BJ (cell line): ENCODE data around the gene WDFY1. TPM values are rescaled to one million over a fixed set of nuclear protein-coding genes. Genes with fewer than 3 reads are reported as not detected.

Source experiments
- CTCF ChIA-PET: fragments of 350-600 bp; formaldehyde crosslinking; extraction: SDS; loops from one replicate; lab custom pipeline; 2021; ENCODE audit warnings: antibody characterized with exemption, inconsistent platforms; lab: Yijun Ruan, JAX
- POLR2A ChIA-PET: fragments of 300-600 bp; sonication (Branson Sonifier 250); formaldehyde crosslinking; extraction: SDS; loops from one replicate; lab custom pipeline; 2021; ENCODE audit warnings: antibody characterized with exemption; lab: Charles Lee
- DNase-seq: peaks from one replicate; pipeline ENCODE4 v3.0.0-alpha.2; 2011; ENCODE audit warnings: low read depth
- H3K27me3 ChIP-seq: 2 replicates; pipeline ENCODE4 v1.6.0; 2011; ENCODE audit warnings: low read length; ENCODE audit not compliant: control insufficient read depth, insufficient read depth
- H3K36me3 ChIP-seq: 2 replicates; pipeline ENCODE4 v1.5.1; 2011; ENCODE audit warnings: low read length; ENCODE audit not compliant: control insufficient read depth, insufficient read depth
- H3K4me3 ChIP-seq: 2 replicates; pipeline ENCODE4 v1.5.1; 2011; ENCODE audit warnings: low read depth, mild to moderate bottlenecking, control low read depth, low read length
- CTCF ChIP-seq: IDR thresholded peaks from 2 replicates; pipeline ENCODE4 v1.5.1; 2011; ENCODE audit warnings: low read depth, mild to moderate bottlenecking, control low read depth, inconsistent platforms, low read length, moderate library complexity; ENCODE audit not compliant: insufficient read depth
- polyA plus RNA-seq: library from polyadenylated mRNA; depleted of rRNA; stranded (reverse); fragments of >200 nt; gene quantifications from 2 replicates; pipeline ENCODE4 v1.2.3, GENCODE V29; 2011

WDFY1 gene
- polyA plus RNA-seq, 1 experiment: 90.6 TPM

- Histone ChIP-seq H3K27me3 (no peaks in the 10 kb centered on the region), H3K4me3 (no peak overlapping the region), H3K36me3 (no peaks in the 10 kb centered on the region)
- CTCF ChIA-PET: no interaction called here
- DNase-seq: no peak
- POLR2A ChIA-PET: no interaction called here
- TF ChIP-seq CTCF: no peak
Measured at GRCh38 chr2:223930103-223930976, 14.8 kb downstream of the WDFY1 start.

GRCh38 chr2:223929571-223930102 is 15.5 kb downstream of the WDFY1 start:
- ChIA-PET CTCF (no interaction called here), POLR2A (no interaction called here)
- Histone ChIP-seq H3K4me3 (no peak overlapping the region), H3K36me3 (no peaks in the 10 kb centered on the region), H3K27me3 (no peaks in the 10 kb centered on the region)
- no peak for TF ChIP-seq CTCF
- DNase-seq: no peak

- POLR2A ChIA-PET: no interaction called here
Measured at GRCh38 chr2:223928113-223929006, 16.8 kb downstream of the WDFY1 start.

GRCh38 chr2:223925106-223925505 is 20.0 kb downstream of the WDFY1 start:
- CTCF ChIA-PET: no interaction called here

More at GRCh38 chr2:223928113-223929006, 16.8 kb downstream of the WDFY1 start:
- no peaks in the 10 kb centered on the region for H3K27me3 ChIP-seq
- TF ChIP-seq CTCF: no peak
- H3K36me3 ChIP-seq: no peaks in the 10 kb centered on the region
- H3K4me3 ChIP-seq: no peak overlapping the region
- CTCF ChIA-PET: no interaction called here
- DNase-seq: no peak

More at GRCh38 chr2:223925106-223925505, 20.0 kb downstream of the WDFY1 start:
- TF ChIP-seq CTCF: no peak
- Histone ChIP-seq H3K27me3 (no peaks in the 10 kb centered on the region), H3K36me3 (no peaks in the 10 kb centered on the region), H3K4me3 (no peak overlapping the region)
- POLR2A ChIA-PET: interaction anchor here (0.5 kb wide), 1 partner anchor 871 kb away, joined by 3 read pairs; no protein-coding TSS in a partner anchor
- no peak for DNase-seq
